Measurements from ENCODE around the gene ZNF775. TPM values are rescaled to one million over a fixed set of nuclear protein-coding genes. Genes with fewer than 3 reads are reported as not detected.

Gene ZNF775
- polyA plus RNA-seq, 3 donors = 1.3 to 2.7 (median 1.4) TPM

GRCh38 chr7:150330211-150330885, 48.8 kb upstream of the ZNF775 start:
- peaks cover 43 to 53% of the 10 kb centered on the region in 2 donors for H3K36me3 Mint-ChIP-seq
- Histone ChIP-seq H3K9me3 (replicated peaks in 1 of 2; ENCODE audit: control insufficient read depth in 1 of 2, insufficient read depth in 1 of 2, low read length in 2 of 2) (no peaks in the 10 kb centered on the region), H2AFZ (ENCODE audit: insufficient read depth, low read depth, low read length, poor library complexity, severe bottlenecking) (no peak overlapping the region), H4K20me1 (ENCODE audit: insufficient read depth, low read length) (no peaks in the 10 kb centered on the region), H3K4me2 (replicated peaks; ENCODE audit: extremely low read depth, low read length, poor library complexity, severe bottlenecking) (no peak overlapping the region), H3K36me3 (replicated peaks in 1 of 2; ENCODE audit: control insufficient read depth in 1 of 2, insufficient read depth in 2 of 2, low read length in 2 of 2) (peaks cover 21 to 43% of the 10 kb centered on the region in 2 donors), H3K4me3 (replicated peaks in 1 of 3; ENCODE audit: low read depth in 2 of 3, low read length in 3 of 3) (no peak overlapping the region), H3K9ac (ENCODE audit: insufficient read depth, low read length, poor library complexity, severe bottlenecking) (no peak overlapping the region), H3K27me3 (ENCODE audit: control insufficient read depth in 2 of 2, insufficient read depth in 2 of 2, low read length in 2 of 2) (no peaks in the 10 kb centered on the region), H3K4me1 (ENCODE audit: control insufficient read depth in 1 of 2, insufficient read depth in 2 of 2, low read length in 2 of 2) (peaks cover 7 to 8% of the 10 kb centered on the region in 2 donors), H3K79me2 (ENCODE audit: insufficient read depth, low read length) (no peaks in the 10 kb centered on the region), H3K27ac (ENCODE audit: low read depth in 1 of 2, low read length in 2 of 2) (no peak overlapping the region)
- H3K27me3 Mint-ChIP-seq (ENCODE audit: low read depth in 3 of 3) = no peaks in the 10 kb centered on the region
- no peaks in the 10 kb centered on the region for H3K9me3 Mint-ChIP-seq
- no peak overlapping the region for H3K4me3 Mint-ChIP-seq
- 98% methylated on average over 15 of the region's 19 CpGs for WGBS (ENCODE audit: insufficient coverage)
- intact Hi-C loops (cut with micrococcal nuclease) = no loop called here
- no peak overlapping the region for H3K27ac Mint-ChIP-seq
- DNase-seq = no peak
- TF ChIP-seq CTCF (IDR thresholded peaks at IDR 0.05) = no peak
- H3K4me1 Mint-ChIP-seq = peaks cover 10% of the 10 kb centered on the region

- no peak for DNase-seq
- H3K79me2 ChIP-seq (ENCODE audit: insufficient read depth, low read length) = no peaks in the 10 kb centered on the region
- no peak for TF ChIP-seq CTCF (IDR thresholded peaks at IDR 0.05)
- peaks cover 30 to 32% of the 10 kb centered on the region in 2 donors for H3K36me3 Mint-ChIP-seq
- H3K4me2 ChIP-seq (replicated peaks; ENCODE audit: extremely low read depth, low read length, poor library complexity, severe bottlenecking) = no peak overlapping the region
- H3K9me3 ChIP-seq (replicated peaks in 1 of 2; ENCODE audit: control insufficient read depth in 1 of 2, insufficient read depth in 1 of 2, low read length in 2 of 2) = no peaks in the 10 kb centered on the region
- H3K27ac Mint-ChIP-seq = no peak overlapping the region
- intact Hi-C loops (cut with micrococcal nuclease) = no loop called here
- H3K27me3 ChIP-seq (ENCODE audit: control insufficient read depth in 2 of 2, insufficient read depth in 2 of 2, low read length in 2 of 2) = no peaks in the 10 kb centered on the region
- 97% methylated on average over 16 of the region's 18 CpGs for WGBS (ENCODE audit: insufficient coverage)
- no peaks in the 10 kb centered on the region for H3K4me1 ChIP-seq (ENCODE audit: control insufficient read depth in 1 of 2, insufficient read depth in 2 of 2, low read length in 2 of 2)
- no peak overlapping the region for H3K27ac ChIP-seq (ENCODE audit: low read depth in 1 of 2, low read length in 2 of 2)
- H3K4me3 ChIP-seq (replicated peaks in 1 of 3; ENCODE audit: low read depth in 2 of 3, low read length in 3 of 3) = no peak overlapping the region
- H2AFZ ChIP-seq (ENCODE audit: insufficient read depth, low read depth, low read length, poor library complexity, severe bottlenecking) = no peak overlapping the region
- peaks cover 18 to 33% of the 10 kb centered on the region in 2 donors for H3K36me3 ChIP-seq (replicated peaks in 1 of 2; ENCODE audit: control insufficient read depth in 1 of 2, insufficient read depth in 2 of 2, low read length in 2 of 2)
- no peaks in the 10 kb centered on the region for H3K4me1 Mint-ChIP-seq
- no peak overlapping the region for H3K9ac ChIP-seq (ENCODE audit: insufficient read depth, low read length, poor library complexity, severe bottlenecking)
- H3K27me3 Mint-ChIP-seq (ENCODE audit: low read depth in 3 of 3) = no peaks in the 10 kb centered on the region
- H3K4me3 Mint-ChIP-seq = no peak overlapping the region
- H4K20me1 ChIP-seq (ENCODE audit: insufficient read depth, low read length) = no peaks in the 10 kb centered on the region
- H3K9me3 Mint-ChIP-seq = no peaks in the 10 kb centered on the region
Measured at GRCh38 chr7:150332852-150333635, 46.1 kb upstream of the ZNF775 start.
